OCI-M1 (cell line): ENCODE measurements around the gene GRAMD4.
A peak's percentile ranks its signal among the peaks of the same experiment; 100 is the strongest.

Source experiments
- DNase-seq: peaks from one replicate; lab custom pipeline; 2025; lab: John Stamatoyannopoulos, UW

Gene GRAMD4

GRCh38 chr22:46598737-46599424 lies 21.3 kb upstream of the GRAMD4 start:
- peak; percentile 78 for DNase-seq

GRCh38 chr22:46600273-46600796 lies 19.9 kb upstream of the GRAMD4 start:
- no peak for DNase-seq

GRCh38 chr22:46602025-46602424 lies 18.2 kb upstream of the GRAMD4 start:
- peak; percentile 15 for DNase-seq

GRCh38 chr22:46604306-46604690 lies 15.9 kb upstream of the GRAMD4 start:
- peak; percentile 97 for DNase-seq

- no peak for DNase-seq
Measured at GRCh38 chr22:46605117-46605516, 15.1 kb upstream of the GRAMD4 start.

- no peak for DNase-seq
Measured at GRCh38 chr22:46606886-46607285, 13.3 kb upstream of the GRAMD4 start.

GRCh38 chr22:46607483-46608114 lies 12.6 kb upstream of the GRAMD4 start:
- DNase-seq = no peak

GRCh38 chr22:46609175-46609690 lies 11.0 kb upstream of the GRAMD4 start:
- no peak for DNase-seq

GRCh38 chr22:46609724-46610201 lies 10.4 kb upstream of the GRAMD4 start:
- DNase-seq = no peak

GRCh38 chr22:46610356-46610755 lies 9.8 kb upstream of the GRAMD4 start:
- DNase-seq = no peak

- DNase-seq = no peak
Measured at GRCh38 chr22:46611189-46611588, 9.0 kb upstream of the GRAMD4 start.

GRCh38 chr22:46612341-46612903 lies 7.8 kb upstream of the GRAMD4 start:
- DNase-seq = no peak

- no peak for DNase-seq
Measured at GRCh38 chr22:46612904-46613605, 7.1 kb upstream of the GRAMD4 start.

- DNase-seq = no peak
Measured at GRCh38 chr22:46613606-46614021, 6.6 kb upstream of the GRAMD4 start.

- DNase-seq = no peak
Measured at GRCh38 chr22:46614025-46614931, 5.9 kb upstream of the GRAMD4 start.

- no peak for DNase-seq
Measured at GRCh38 chr22:46617207-46617985, 2.8 kb upstream of the GRAMD4 start.

GRCh38 chr22:46617986-46618647 lies 2.1 kb upstream of the GRAMD4 start:
- DNase-seq = no peak

- DNase-seq = no peak
Measured at GRCh38 chr22:46618667-46619066, 1.5 kb upstream of the GRAMD4 start.

- DNase-seq = no peak
Measured at GRCh38 chr22:46619240-46619829, 851 bp upstream of the GRAMD4 start.
